ENCODE data around the gene CD59. TPM values are rescaled to one million over a fixed set of nuclear protein-coding genes. Genes with fewer than 3 reads are reported as not detected.

CD59 gene
- polyA plus RNA-seq, 1 donor from 2014 or later, result 248 TPM

GRCh38 chr11:33723238-33723881 lies 12.9 kb downstream of the CD59 start:
- no peak overlapping the region for H2AFZ ChIP-seq (ENCODE audit: low read depth, low read length)
- no peaks in the 10 kb centered on the region for H3K9me3 ChIP-seq (ENCODE audit: low read length)
- H3K9ac ChIP-seq (ENCODE audit: low read length), result no peak overlapping the region
- H3K4me2 ChIP-seq (ENCODE audit: low read length), result no peak overlapping the region
- H3K36me3 ChIP-seq (ENCODE audit: insufficient read depth, low read length), result no peaks in the 10 kb centered on the region
- H3K4me3 ChIP-seq (ENCODE audit: low read length), result no peak overlapping the region
- no peak overlapping the region for H3K27ac ChIP-seq (ENCODE audit: low read length)
- H4K20me1 ChIP-seq (ENCODE audit: insufficient read depth), result no peaks in the 10 kb centered on the region
- peaks cover 8% of the 10 kb centered on the region for H3K79me2 ChIP-seq (replicated peaks; ENCODE audit: insufficient read depth, low read length)
- no peaks in the 10 kb centered on the region for H3F3A ChIP-seq (ENCODE audit: insufficient read depth, low read length, poor library complexity, severe bottlenecking)
- TF ChIP-seq TAF1 (IDR thresholded peaks at IDR 0.05; ENCODE audit: low read depth), result no peak
- no peak for TF ChIP-seq MXI1 (conservative IDR thresholded peaks at IDR 0.05; ENCODE audit: poor library complexity, severe bottlenecking)
- no peaks in the 10 kb centered on the region for H3K9me2 ChIP-seq (ENCODE audit: insufficient read depth, low read length)
- H3K27me3 ChIP-seq (ENCODE audit: insufficient read depth, low read depth, low read length), result no peaks in the 10 kb centered on the region

GRCh38 chr11:33722590-33723234 lies 13.5 kb downstream of the CD59 start:
- Histone ChIP-seq H3K4me3 (ENCODE audit: low read length) (no peak overlapping the region), H3K36me3 (ENCODE audit: insufficient read depth, low read length) (peaks cover 1% of the 10 kb centered on the region), H3K27ac (ENCODE audit: low read length) (no peak overlapping the region), H3K79me2 (replicated peaks; ENCODE audit: insufficient read depth, low read length) (peaks cover 8% of the 10 kb centered on the region), H3K9me3 (ENCODE audit: low read length) (no peaks in the 10 kb centered on the region), H3K4me2 (ENCODE audit: low read length) (no peak overlapping the region), H3K9ac (ENCODE audit: low read length) (no peak overlapping the region), H2AFZ (ENCODE audit: low read depth, low read length) (no peak overlapping the region), H3K9me2 (ENCODE audit: insufficient read depth, low read length) (no peaks in the 10 kb centered on the region), H3K27me3 (ENCODE audit: insufficient read depth, low read depth, low read length) (no peaks in the 10 kb centered on the region), H4K20me1 (ENCODE audit: insufficient read depth) (no peaks in the 10 kb centered on the region), H3F3A (ENCODE audit: insufficient read depth, low read length, poor library complexity, severe bottlenecking) (no peaks in the 10 kb centered on the region)
- no peak for TF ChIP-seq TAF1 (IDR thresholded peaks at IDR 0.05; ENCODE audit: low read depth)
- TF ChIP-seq SMC3 (conservative IDR thresholded peaks at IDR 0.05; ENCODE audit: poor library complexity), result no peak
- no peak for TF ChIP-seq REST (IDR thresholded peaks at IDR 0.05; ENCODE audit: borderline replicate concordance)
- no peak for TF ChIP-seq EP300 (conservative IDR thresholded peaks at IDR 0.05; ENCODE audit: poor library complexity, severe bottlenecking)
- TF ChIP-seq POLR2AphosphoS5 (IDR thresholded peaks at IDR 0.05), result no peak
- no peak for TF ChIP-seq CTCF (IDR thresholded peaks at IDR 0.05; ENCODE audit: poor library complexity, severe bottlenecking)
- TF ChIP-seq RAD21 (conservative IDR thresholded peaks at IDR 0.05), result no peak
- no peak for TF ChIP-seq MXI1 (conservative IDR thresholded peaks at IDR 0.05; ENCODE audit: poor library complexity, severe bottlenecking)
- TF ChIP-seq EZH2 (IDR thresholded peaks at IDR 0.05; ENCODE audit: borderline replicate concordance, insufficient read depth, low read length, poor library complexity, severe bottlenecking), result no peak
